Measurements from ENCODE around the gene OSTN. TPM values are rescaled to one million over a fixed set of nuclear protein-coding genes. Genes with fewer than 3 reads are reported as not detected.
"Not testable (repeated sequence)": the region's sequence is repeated elsewhere in the genome, so short reads cannot be mapped to it uniquely, and the experiment has no call there.

The OSTN gene
- total and polyA plus RNA-seq, 8 donors = 0.04 to 0.06 TPM; not detected in 6

DNA sequence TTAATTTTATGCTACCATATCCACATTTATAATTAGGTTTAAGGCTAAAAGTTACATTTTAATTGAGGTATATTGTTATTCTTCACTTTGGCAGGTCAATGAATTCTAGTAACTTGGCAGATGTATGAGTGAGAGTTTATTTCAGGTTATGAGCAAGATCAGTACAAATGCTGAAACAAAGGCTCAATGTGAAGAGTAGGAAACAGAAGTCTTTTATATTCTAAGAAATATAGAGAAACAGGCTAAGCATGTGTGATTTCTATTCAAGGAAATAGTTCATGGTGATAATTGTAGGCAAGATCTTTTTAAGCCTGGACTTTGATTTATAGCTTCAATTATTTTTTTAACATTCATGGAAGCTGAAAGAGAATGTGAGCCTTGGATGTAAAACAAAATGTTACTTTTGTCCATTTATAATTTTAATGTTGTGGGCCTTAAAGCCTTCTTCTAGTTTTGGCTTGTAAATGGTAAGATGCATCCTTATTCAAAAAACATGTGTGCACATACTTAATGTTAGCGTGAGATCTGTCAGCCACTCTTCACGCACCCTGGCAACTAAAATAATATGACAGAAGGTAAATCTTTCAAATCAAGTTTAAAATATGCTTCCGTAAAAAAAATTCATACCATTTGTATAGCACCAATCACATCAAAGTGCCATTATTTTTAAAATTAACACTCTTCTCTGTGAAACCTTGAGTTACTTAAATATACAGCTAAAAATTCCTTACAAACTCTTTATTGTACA is 22.8 kb upstream of the OSTN start:
- DNase-seq = no peak
- Histone ChIP-seq H3K4me1 (no peaks in the 10 kb centered on the region), H3K9me3 (no peaks in the 10 kb centered on the region), H3K4me3 (no peak overlapping the region), H3K27me3 (no peaks in the 10 kb centered on the region), H3K27ac (no peak overlapping the region), H3K36me3 (no peaks in the 10 kb centered on the region)
- intact Hi-C loops (cut with DNase I) = no loop called here
- TF ChIP-seq, protein P1, sequence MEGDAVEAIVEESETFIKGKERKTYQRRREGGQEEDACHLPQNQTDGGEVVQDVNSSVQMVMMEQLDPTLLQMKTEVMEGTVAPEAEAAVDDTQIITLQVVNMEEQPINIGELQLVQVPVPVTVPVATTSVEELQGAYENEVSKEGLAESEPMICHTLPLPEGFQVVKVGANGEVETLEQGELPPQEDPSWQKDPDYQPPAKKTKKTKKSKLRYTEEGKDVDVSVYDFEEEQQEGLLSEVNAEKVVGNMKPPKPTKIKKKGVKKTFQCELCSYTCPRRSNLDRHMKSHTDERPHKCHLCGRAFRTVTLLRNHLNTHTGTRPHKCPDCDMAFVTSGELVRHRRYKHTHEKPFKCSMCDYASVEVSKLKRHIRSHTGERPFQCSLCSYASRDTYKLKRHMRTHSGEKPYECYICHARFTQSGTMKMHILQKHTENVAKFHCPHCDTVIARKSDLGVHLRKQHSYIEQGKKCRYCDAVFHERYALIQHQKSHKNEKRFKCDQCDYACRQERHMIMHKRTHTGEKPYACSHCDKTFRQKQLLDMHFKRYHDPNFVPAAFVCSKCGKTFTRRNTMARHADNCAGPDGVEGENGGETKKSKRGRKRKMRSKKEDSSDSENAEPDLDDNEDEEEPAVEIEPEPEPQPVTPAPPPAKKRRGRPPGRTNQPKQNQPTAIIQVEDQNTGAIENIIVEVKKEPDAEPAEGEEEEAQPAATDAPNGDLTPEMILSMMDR (IDR thresholded peaks at IDR 0.05) = no peak
- no peak for ATAC-seq

DNA sequence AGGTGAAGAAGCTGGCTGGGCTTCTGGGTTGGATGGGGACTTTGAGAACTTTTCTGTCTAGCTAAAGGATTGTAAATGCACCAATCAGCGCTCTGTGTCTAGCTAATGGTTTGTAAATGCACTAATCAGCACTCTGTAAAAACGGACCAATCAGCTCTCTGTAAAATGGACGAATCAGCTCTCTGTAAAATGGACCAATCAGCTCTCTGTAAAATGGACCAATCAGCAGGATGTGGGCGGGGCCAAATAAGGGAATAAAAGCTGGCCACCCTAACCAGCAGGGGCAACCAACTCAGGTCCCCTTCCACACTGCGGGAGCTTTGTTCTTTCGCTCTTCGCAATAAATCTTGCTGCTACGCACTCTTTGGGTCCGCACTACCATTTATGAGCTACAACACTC is 13.7 kb upstream of the OSTN start:
- H3K9me3 ChIP-seq = peaks cover 0 to 12% of the 10 kb centered on the region in 2 donors
- H3K4me1 ChIP-seq; ATAC-seq; H3K27me3 ChIP-seq; DNase-seq; H3K4me3 ChIP-seq; intact Hi-C loops (cut with DNase I); H3K27ac ChIP-seq; H3K36me3 ChIP-seq: not testable (repeated sequence)

DNA sequence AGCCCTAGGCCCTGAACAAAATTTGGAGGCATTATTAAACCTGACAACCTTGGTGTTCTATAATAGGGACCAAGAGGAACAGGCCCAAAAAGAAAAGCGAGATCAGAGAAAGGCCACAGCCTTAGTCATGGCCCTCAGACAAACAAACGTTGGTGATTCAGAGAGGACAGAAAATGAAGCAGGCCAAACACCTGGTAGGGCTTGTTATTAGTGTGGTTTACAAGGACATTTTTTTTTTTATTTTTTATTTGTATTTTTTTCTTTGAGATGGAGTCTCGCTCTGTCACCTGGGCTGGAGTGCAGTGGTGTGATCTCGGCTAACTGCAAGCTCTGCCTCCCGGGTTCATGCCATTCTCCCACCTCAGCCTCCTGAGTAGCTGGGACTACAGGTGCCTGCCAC is 10.8 kb upstream of the OSTN start:
- H3K4me3 ChIP-seq; intact Hi-C loops (cut with DNase I); ATAC-seq; H3K27ac ChIP-seq; DNase-seq; H3K36me3 ChIP-seq; H3K4me1 ChIP-seq; H3K27me3 ChIP-seq: not testable (repeated sequence)
- peaks cover 0 to 12% of the 10 kb centered on the region in 2 donors for H3K9me3 ChIP-seq

DNA sequence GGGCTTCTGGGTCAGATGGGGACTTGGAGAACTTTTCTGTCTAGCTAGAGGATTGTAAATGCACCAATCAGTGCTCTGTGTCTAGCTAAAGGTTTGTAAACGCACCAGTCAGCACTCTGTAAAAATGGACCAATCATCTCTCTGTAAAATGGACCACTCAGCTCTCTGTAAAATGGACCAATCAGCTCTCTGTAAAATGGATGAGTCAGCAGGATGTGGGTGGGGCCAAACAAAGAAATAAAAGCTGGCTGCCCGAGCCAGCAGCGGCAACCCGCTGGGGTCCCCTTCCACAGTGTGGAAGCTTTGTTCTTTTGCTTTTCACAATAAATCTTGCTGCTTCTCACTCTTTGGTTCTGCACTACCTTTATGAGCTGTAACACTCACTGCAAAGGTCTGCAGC is 6.8 kb upstream of the OSTN start:
- H3K36me3 ChIP-seq; intact Hi-C loops (cut with DNase I); H3K27ac ChIP-seq; H3K4me1 ChIP-seq; H3K4me3 ChIP-seq; DNase-seq; ATAC-seq; H3K9me3 ChIP-seq; H3K27me3 ChIP-seq: not testable (repeated sequence)

DNA sequence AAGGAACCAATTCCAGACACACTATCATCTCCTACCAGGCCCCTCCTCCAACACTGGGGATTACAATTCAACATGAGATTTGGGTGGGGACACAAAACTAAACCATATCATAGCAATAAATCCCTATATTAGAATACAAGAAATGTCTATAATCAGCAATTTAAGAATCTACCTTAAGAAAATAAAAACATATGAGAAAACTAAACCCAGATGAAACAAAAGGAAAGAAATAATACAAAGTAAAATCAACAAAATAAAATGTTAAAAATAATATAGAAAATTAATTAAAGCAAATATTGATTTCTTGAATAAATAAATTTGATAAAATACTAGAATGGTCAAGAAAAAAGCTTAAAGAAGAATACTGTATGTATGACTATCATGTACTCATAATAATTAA is 6.1 kb upstream of the OSTN start:
- no peaks in the 10 kb centered on the region for H3K36me3 ChIP-seq
- intact Hi-C loops (cut with DNase I) = no loop called here
- no peak overlapping the region for H3K27ac ChIP-seq
- TF ChIP-seq, protein P1 (IDR thresholded peaks at IDR 0.05) = no peak
- H3K27me3 ChIP-seq = no peaks in the 10 kb centered on the region
- H3K4me1 ChIP-seq = no peaks in the 10 kb centered on the region
- no peak overlapping the region for H3K4me3 ChIP-seq
- DNase-seq = no peak
- H3K9me3 ChIP-seq = no peaks in the 10 kb centered on the region
- no peak for ATAC-seq

DNA sequence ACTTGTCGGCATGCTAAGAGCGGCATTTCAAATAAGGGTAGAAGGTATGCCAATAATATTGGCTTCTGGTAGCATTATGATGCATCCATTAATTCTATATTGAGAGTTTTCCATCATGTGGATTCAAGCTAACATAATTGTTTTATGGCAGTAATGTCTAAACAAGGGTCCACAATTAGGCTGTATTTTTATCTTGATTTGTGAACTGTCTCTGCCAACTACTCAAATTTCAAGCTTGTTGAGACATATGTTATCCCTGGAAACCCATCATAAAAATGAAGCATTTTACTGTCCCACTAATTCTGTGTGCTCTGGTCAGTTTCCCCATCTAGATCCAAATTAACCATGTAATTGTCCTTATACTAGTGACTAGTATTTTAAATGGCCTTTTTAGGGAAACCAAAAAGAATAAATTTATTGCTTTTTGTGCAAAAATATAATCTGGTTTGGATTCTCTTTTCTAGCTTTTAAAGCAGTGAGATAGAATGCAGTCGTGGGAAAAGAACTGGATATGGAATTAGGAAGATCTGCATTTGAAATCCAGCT is 1.2 kb upstream of the OSTN start:
- H3K4me1 ChIP-seq = no peaks in the 10 kb centered on the region
- DNase-seq = no peak
- H3K27ac ChIP-seq = no peak overlapping the region
- intact Hi-C loops (cut with DNase I) = no loop called here
- no peaks in the 10 kb centered on the region for H3K9me3 ChIP-seq
- TF ChIP-seq, protein P1 (IDR thresholded peaks at IDR 0.05) = no peak
- no peaks in the 10 kb centered on the region for H3K36me3 ChIP-seq
- H3K27me3 ChIP-seq = no peaks in the 10 kb centered on the region
- ATAC-seq = no peak
- H3K4me3 ChIP-seq = no peak overlapping the region

DNA sequence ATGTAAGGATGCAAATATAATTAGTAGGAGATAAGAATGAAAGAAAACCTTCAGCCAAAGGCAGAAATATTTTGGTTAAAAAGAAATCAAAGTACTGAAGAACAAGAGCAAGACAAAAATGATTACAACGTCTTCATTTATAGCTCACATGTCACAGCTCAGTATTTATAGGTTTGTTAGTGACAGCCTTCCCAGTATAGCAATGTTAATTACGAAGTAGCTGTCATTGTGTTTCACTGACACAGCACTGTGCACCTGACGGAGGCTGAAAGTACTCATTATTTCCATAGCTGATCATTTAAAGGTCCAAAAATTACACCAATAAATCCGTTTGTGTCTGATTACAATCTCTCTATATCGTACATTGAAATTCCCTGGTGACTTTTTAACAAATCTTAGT is 561 bp upstream of the OSTN start:
- H3K4me3 ChIP-seq = no peak overlapping the region
- intact Hi-C loops (cut with DNase I) = no loop called here
- no peaks in the 10 kb centered on the region for H3K9me3 ChIP-seq
- TF ChIP-seq, protein P1 (IDR thresholded peaks at IDR 0.05) = no peak
- no peaks in the 10 kb centered on the region for H3K36me3 ChIP-seq
- no peak for DNase-seq
- ATAC-seq = no peak
- no peak overlapping the region for H3K27ac ChIP-seq
- H3K4me1 ChIP-seq = no peaks in the 10 kb centered on the region
- no peaks in the 10 kb centered on the region for H3K27me3 ChIP-seq

Data from left lung (tissue), 10 donors.